Measurements from ENCODE around the gene CACNB2. TPM values are rescaled to one million over a fixed set of nuclear protein-coding genes. Genes with fewer than 3 reads are reported as not detected.

CACNB2 gene
- total RNA-seq, 1 donor: 2.1 TPM

DNA sequence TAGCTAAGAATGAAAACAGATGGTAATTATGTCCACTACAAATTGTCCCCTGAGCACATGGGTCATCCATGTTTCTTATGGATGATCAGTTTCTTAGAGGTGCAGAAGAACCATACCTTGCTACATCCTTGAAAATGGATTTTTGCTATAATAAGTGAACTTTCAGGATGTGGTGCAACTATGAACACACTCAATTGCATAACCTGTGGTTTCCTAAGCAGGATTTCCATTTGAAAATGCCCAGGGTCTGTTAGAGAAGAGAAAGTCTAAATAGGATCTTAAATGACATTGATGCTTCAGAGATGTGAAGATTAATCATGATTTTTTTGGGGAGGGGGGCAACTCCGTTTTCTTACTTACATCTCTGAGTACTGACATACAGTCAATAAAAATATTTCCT lies 39.6 kb upstream of the CACNB2 start:
- DNase-seq (ENCODE audit: low read depth): peak; percentile 42
- H3K4me3 ChIP-seq (ENCODE audit: low read depth, low read length): no peak overlapping the region
- TF ChIP-seq, protein P1, sequence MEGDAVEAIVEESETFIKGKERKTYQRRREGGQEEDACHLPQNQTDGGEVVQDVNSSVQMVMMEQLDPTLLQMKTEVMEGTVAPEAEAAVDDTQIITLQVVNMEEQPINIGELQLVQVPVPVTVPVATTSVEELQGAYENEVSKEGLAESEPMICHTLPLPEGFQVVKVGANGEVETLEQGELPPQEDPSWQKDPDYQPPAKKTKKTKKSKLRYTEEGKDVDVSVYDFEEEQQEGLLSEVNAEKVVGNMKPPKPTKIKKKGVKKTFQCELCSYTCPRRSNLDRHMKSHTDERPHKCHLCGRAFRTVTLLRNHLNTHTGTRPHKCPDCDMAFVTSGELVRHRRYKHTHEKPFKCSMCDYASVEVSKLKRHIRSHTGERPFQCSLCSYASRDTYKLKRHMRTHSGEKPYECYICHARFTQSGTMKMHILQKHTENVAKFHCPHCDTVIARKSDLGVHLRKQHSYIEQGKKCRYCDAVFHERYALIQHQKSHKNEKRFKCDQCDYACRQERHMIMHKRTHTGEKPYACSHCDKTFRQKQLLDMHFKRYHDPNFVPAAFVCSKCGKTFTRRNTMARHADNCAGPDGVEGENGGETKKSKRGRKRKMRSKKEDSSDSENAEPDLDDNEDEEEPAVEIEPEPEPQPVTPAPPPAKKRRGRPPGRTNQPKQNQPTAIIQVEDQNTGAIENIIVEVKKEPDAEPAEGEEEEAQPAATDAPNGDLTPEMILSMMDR (IDR thresholded peaks at IDR 0.05; ENCODE audit: insufficient read depth, low read length): no peak

DNA sequence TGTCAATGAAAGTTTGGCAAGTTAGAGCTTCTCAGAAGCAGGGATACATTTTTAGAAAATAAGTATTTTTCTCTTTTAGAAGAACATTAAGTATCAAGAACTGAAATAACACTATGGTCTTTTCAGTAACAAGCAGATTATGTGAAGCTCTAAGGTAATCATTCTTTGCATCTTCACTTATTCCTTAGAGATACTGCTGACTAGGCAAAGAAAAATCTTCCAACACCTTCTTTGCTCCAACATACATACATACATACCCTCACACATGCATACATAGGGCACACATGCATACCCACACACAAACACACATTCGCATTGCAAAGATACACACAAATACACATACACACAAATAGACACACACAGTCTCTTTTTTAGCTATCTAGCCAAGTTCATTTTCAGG lies 37.8 kb upstream of the CACNB2 start:
- TF ChIP-seq, protein P1 (IDR thresholded peaks at IDR 0.05; ENCODE audit: insufficient read depth, low read length): no peak
- H3K4me3 ChIP-seq (ENCODE audit: low read depth, low read length): no peak overlapping the region
- no peak for DNase-seq (ENCODE audit: low read depth)

DNA sequence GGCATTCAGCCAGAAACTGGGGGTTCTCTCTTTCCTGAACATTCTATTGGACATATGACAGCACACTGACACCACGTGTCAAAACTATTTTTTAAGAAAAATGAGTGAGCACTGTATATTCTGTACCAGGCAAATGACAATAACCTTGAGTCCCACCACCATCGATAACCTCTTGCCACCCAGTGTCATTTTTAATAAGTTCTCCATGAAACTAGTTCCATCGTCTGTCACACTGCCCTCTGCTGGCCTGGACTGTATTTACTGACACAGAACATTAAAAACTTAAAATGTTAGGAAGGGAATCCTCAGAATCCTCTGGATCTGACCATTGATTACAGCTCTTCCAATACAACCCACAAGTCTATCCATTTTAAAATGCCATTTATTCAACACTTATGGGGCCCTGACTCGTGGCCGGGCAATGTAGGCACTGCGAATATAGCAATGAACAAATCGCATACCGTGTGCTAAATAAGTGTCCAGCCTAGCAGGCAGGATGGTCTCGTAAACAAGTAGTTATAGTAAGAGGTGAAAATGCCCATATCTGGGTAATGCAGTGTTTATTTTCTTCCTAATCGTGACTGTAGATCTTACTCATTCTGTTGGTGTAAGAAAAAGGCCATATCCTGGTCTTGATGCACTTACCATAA lies 35.9 kb upstream of the CACNB2 start:
- TF ChIP-seq, protein P1 (IDR thresholded peaks at IDR 0.05; ENCODE audit: insufficient read depth, low read length): peak; percentile 55
- DNase-seq (ENCODE audit: low read depth): peak; percentile 64
- no peak overlapping the region for H3K4me3 ChIP-seq (ENCODE audit: low read depth, low read length)

DNA sequence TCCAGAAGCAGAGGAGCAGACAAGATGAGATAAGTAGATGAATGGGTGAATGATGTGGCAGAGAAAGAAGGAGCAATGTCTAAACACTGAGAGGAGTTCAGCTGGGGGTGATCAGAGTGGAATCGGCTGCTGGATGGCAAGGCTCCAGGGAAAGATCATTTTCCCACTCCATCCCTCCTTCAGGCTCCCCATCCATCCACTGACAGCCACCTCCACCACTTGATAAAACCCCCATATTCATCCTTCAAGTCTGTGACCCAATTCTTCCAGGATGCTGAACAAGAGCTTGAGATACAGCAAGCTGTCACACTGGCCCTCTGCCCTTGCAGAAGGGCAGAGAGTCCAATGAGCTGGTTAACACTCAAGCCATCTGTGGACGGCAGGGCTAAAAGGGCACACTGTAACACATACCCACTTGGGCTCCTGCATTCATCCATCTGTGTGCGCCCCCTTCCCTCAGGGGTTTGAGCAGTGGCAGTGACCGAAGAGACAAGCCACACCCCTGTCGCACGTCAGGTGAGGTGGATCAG lies 30.8 kb upstream of the CACNB2 start:
- no peak for DNase-seq (ENCODE audit: low read depth)
- TF ChIP-seq, protein P1 (IDR thresholded peaks at IDR 0.05; ENCODE audit: insufficient read depth, low read length): no peak
- no peak overlapping the region for H3K4me3 ChIP-seq (ENCODE audit: low read depth, low read length)

DNA sequence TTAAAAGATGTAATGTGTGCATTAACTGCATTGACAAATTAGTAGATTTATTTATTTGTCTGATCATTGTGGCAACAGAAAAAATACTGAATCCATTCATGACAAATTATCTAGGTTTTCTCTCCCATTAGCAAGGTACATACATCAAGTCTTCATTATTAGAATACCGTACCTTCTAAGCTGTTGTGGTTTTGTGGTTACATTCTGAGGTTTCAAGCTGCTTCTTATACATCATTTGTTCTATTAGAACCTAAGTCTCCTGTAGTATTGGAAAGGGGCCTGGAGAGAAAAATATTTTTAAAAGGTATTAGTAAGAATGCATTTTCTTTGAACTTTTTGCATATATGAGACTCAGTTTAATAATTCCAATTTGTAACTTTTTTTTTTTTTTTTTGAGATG lies 26.3 kb upstream of the CACNB2 start:
- no peak overlapping the region for H3K4me3 ChIP-seq (ENCODE audit: low read depth, low read length)
- TF ChIP-seq, protein P1 (IDR thresholded peaks at IDR 0.05; ENCODE audit: insufficient read depth, low read length): no peak
- DNase-seq (ENCODE audit: low read depth): no peak

DNA sequence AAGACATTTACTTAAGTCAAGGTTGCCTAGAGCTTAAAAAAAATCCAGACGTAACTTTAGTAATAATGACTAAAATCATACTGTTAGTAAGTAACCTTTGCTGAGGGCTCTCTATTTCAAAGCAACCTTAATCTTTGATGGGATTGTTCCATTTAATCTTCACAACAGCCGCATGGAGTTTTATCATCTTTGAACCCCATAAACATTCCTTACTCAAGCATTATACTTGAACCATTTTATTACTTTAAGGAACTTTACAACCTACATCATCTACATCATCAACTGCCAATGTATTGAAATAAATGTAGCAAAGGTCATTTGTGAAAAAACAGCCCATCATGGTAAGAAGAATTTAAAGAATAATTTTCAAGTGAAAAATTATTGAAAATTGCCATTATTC lies 22.9 kb upstream of the CACNB2 start:
- TF ChIP-seq, protein P1 (IDR thresholded peaks at IDR 0.05; ENCODE audit: insufficient read depth, low read length): no peak
- H3K4me3 ChIP-seq (ENCODE audit: low read depth, low read length): no peak overlapping the region

DNA sequence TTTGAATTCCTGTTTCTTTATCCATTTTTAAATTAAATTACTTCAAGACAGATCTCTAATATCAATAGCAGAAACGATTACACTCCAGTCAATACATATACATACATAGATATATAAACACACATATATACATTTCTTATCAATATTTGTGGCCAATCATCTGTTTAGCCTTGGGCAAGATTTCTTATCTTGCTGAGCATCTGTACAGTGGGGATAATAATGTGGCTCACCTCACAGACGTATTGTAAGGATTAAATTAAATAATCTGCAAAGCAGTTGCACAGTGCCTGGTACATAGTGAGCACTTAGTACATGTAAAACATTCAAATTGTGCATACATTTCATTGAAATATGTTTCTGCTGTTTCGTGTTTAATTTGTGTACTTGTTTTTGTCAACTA lies 17.5 kb upstream of the CACNB2 start:
- TF ChIP-seq, protein P1 (IDR thresholded peaks at IDR 0.05; ENCODE audit: insufficient read depth, low read length): no peak
- H3K4me3 ChIP-seq (ENCODE audit: low read depth, low read length): no peak overlapping the region
- no peak for DNase-seq (ENCODE audit: low read depth)

More for the DNA sequence above, 22.9 kb upstream of the CACNB2 start:
- DNase-seq (ENCODE audit: low read depth): no peak

Measured in fibroblast of the aortic adventitia (primary cell).